ENCODE measurements around the gene NUDT4.

GRCh38 chr12:93335603-93336162, 42.0 kb upstream of the NUDT4 start:
- no peak for TF ChIP-seq CTCF (IDR thresholded peaks at IDR 0.05)
- no peak for TF ChIP-seq POLR2A (IDR thresholded peaks at IDR 0.05)
- no peak for TF ChIP-seq EP300 (IDR thresholded peaks at IDR 0.05)

Data from tibial nerve (tissue), 4 donors.